AG09319 (cell line): ENCODE results near the gene ZNF519.
"Not testable (repeated sequence)": the region's sequence is repeated elsewhere in the genome, so short reads cannot be mapped to it uniquely, and the experiment has no call there.

Source experiments
- DNase-seq: peaks from one replicate; pipeline ENCODE4 v3.0.0-alpha.2; 2010; ENCODE audit warnings: low read depth; ENCODE audit errors: extremely low read depth
- CTCF ChIP-seq: IDR thresholded peaks from 2 replicates; pipeline ENCODE4 v1.5.1; 2011; ENCODE audit warnings: low read depth, mild to moderate bottlenecking, inconsistent platforms, low read length, moderate library complexity

Gene ZNF519

DNA sequence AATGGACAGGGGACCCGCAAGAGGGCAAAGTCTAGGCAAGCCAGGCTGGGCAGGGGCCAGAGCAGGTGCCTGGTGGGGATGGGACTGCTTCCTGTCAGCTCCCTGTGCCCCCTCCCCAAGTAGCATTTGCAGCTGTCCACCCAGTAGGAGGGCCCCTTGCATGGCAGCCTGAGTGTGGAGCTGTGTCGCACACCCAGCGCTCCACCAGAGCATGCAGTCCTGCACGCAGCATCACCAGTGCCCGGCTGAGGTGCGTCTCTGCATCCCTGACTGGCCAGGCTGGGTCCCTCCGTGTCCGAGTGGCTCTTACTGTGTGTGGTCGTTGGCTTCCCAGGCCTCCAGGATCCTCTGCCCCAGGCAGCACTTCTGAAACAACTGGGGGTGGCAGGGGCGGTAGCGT lies 18.5 kb upstream of the ZNF519 start:
- not testable (repeated sequence) for DNase-seq

DNA sequence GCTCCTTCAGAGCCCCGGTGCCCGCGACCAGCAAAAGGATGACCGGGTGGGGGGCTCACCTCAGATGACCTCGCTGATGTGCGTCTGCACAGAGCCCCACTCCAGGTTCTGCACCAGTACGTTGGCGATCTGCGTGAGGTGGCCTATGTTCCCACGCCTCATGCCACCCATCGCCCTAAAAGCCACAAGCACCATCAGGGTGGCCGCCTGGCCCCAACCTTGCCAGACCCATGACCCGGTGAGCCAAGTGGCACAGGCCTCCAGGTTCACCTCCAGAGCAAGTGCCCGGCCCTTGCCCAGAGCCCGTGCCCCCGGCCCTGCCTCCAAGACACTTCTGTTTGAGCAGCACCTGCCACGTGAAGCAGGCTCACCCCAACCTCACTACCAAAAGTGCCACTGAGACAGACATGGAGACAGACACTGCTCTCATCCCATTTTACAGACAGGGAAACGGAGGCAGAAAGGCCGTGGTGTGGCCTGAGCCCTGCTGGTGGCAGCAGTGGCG lies 17.7 kb upstream of the ZNF519 start:
- not testable (repeated sequence) for DNase-seq

DNA sequence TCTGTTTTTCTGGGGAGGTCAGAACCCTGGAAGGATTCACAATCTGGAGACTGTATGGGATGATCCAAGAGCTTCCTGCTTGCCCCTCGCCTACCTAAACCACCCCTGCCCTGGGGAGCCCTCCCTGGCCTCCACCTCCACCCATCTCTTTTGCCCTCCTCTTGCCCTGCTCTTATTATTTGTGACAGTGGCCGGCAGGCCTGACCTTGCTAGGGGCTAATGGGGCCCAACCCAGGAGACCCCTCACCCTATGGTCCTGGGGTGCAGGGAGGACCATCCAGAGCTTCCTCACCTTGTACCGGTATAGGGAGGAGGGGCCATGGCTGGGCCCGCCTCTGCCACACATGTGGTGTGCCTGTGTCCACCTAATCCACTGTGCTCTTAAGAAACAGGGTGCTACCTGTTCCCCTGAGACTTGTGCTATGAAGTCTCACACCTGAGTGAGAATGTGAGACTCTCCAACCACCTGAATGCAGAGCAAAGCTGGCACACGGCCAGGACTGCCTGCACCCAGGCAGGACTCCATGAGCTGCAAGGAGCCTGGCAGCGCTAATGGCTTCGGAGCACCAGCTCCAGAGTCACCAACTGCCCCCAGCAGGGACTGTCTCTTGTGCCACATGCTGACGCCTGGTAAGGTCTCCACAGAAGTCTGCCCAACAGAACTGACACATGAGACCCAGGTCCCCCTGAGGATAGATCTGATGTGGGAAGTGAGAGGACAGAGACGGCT lies 17.1 kb upstream of the ZNF519 start:
- DNase-seq: not testable (repeated sequence)

DNA sequence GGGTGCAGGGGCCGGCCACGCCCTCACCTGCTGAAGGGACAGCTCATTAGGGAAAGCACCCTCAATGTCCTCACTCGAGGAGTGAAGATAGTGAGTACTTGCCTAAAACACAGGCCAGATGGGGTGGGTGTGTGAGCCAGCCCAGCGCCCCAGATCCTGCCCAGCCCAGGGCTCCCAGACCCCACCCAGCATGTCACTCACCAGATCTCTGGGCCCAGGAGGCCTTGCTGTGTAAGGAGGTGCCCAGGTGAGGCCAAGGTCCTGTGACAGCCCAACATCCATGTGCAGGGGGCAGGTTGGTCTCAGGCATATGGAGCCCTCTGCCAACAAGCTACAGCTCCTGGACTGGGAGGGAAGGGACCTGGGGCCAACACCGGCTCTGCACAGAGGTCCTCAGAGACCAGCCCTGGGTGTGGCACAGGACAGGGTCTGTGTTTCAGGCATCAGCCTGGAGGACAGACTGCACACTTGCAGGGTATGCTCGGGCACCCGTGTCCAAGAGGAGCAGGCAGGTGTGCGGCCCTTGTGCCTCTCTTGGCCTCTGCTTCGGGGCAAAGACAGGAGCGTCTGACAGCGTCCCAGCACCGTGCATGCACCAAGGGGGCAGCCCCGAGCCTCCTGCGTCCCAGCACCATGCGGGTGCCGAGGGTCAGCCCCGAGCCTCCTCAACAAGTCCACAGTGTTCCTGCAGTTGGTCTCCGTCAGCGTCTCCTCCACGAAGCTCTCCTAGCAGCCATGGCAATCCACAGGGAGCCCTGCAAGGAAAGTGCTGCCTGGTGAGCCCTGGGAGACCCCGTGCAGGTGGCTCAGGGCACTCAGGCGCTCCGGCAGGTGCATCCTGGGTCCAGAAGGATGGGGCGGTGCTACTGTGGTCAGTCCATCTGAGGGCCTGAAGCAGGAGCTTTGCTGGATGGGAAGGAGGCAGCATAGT lies 16.0 kb upstream of the ZNF519 start:
- not testable (repeated sequence) for DNase-seq

DNA sequence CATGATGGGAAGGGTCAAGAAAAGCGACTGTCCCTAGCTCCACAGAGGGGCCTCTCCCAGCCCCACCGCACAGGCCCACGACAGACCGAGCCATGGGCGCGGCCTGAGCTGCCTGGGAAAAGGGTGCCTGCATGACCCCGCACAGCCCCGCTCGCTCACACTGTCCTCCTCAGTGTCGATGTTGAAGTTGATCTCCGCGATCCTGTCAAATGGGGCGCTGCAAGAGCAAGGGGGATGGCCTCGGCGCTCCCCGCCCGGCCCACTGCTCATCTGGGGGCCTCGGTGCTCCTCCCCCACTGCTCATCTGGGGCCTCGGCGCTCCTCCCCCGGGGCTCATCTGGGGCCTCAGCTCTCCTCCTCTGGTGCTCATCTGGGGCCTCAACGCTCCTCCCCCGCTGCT lies 14.5 kb upstream of the ZNF519 start:
- not testable (repeated sequence) for DNase-seq

- DNase-seq: not testable (repeated sequence)
These were observed 13.5 kb upstream of the ZNF519 start for GRCh38 chr18:14145581-14146338.

GRCh38 chr18:14145021-14145420 lies 12.8 kb upstream of the ZNF519 start:
- DNase-seq: not testable (repeated sequence)

DNA sequence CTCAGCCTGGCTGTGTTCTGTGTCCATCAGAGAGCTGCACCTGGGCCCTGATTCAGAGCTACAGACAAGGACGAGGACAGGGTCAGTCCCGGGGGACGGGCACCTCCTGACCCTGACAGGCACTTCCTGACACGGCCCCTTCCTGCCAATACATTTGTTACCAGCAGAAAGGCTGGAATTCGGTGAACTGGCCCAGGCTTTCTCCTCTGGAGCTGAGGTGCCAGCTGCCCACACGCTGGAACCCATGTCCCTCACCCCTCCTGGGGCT lies 12.3 kb upstream of the ZNF519 start:
- no peak for TF ChIP-seq CTCF

GRCh38 chr18:14143871-14144627 lies 11.8 kb upstream of the ZNF519 start:
- DNase-seq: not testable (repeated sequence)

More for the DNA sequence above, 12.3 kb upstream of the ZNF519 start:
- no peak for DNase-seq

- DNase-seq: not testable (repeated sequence)
These were observed 11.2 kb upstream of the ZNF519 start for GRCh38 chr18:14143396-14143795.

DNA sequence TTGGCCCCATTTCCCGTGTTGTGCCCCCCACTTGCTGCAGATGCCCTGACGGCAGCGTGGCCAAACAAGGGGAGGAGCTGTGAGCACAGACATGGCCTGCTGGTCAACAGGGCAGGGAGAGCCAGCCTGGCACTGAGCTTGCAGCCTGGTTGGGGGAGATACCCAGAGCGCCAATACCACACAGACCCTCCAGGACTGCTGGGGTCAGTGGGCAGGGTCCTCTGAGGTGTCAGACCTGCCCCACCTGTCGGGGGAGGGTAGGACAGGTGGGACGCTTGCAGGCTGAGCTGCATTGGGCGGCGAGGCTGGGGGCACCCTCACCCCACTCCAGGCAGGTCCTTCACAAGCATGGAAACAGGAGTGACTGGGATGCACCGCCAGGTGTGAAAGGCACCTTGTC lies 9.9 kb upstream of the ZNF519 start:
- DNase-seq: not testable (repeated sequence)

- DNase-seq: not testable (repeated sequence)
These were observed 7.3 kb upstream of the ZNF519 start for GRCh38 chr18:14139583-14139982.

GRCh38 chr18:14137971-14138370 lies 5.7 kb upstream of the ZNF519 start:
- not testable (repeated sequence) for DNase-seq

GRCh38 chr18:14131696-14132270 lies 452 bp downstream of the ZNF519 start:
- not testable (repeated sequence) for DNase-seq

GRCh38 chr18:14130804-14131203 lies 1.4 kb downstream of the ZNF519 start:
- DNase-seq: not testable (repeated sequence)
